HepG2 (cell line): ENCODE measurements around the gene CIAO2B. TPM values are rescaled to one million over a fixed set of nuclear protein-coding genes. Genes with fewer than 3 reads are reported as not detected.

ENCODE experiments used
- ARNTL ChIP-seq: sonication (generic); formaldehyde crosslinking; IDR thresholded peaks from 2 replicates; pipeline ENCODE4 v1.4.0; 2020; ENCODE audit warnings: mild to moderate bottlenecking, missing genetic modification reagents
- BORCS8-MEF2B ChIP-seq: sonication (generic); formaldehyde crosslinking; IDR thresholded peaks from 2 replicates; pipeline ENCODE4 v1.8.0; 2022; ENCODE audit warnings: mild to moderate bottlenecking, missing genetic modification reagents
- CREM ChIP-seq, 2 experiments: sonication (generic) in 1 of 2; formaldehyde crosslinking in 1 of 2; IDR thresholded peaks; 2 replicates each; pipeline versions ENCODE4 v1.4.0 to v1.6.1; 2016 to 2020; ENCODE audit warnings: antibody characterized with exemption in 1 of 2, mild to moderate bottlenecking in 1 of 2, missing genetic modification reagents in 1 of 2
- DPF2 ChIP-seq: sonication (generic); formaldehyde crosslinking; IDR thresholded peaks from 2 replicates; pipeline ENCODE4 v1.4.0; 2020; ENCODE audit warnings: mild to moderate bottlenecking, low read depth, missing genetic modification reagents, borderline replicate concordance
- FOSL2 ChIP-seq: sonication (generic); formaldehyde crosslinking; IDR thresholded peaks from 2 replicates; pipeline ENCODE4 v1.4.0; 2020; ENCODE audit warnings: missing genetic modification reagents
- GLI4 ChIP-seq: sonication (generic); formaldehyde crosslinking; IDR thresholded peaks from 2 replicates; pipeline ENCODE4 v1.5.1; 2020; ENCODE audit warnings: missing genetic modification reagents, mild to moderate bottlenecking, moderate library complexity, borderline replicate concordance
- HNF4A ChIP-seq: sonication (generic); formaldehyde crosslinking; IDR thresholded peaks from 2 replicates; pipeline ENCODE4 v1.4.0; 2020; ENCODE audit warnings: missing genetic modification reagents
- HOXA3 ChIP-seq: sonication (generic); formaldehyde crosslinking; IDR thresholded peaks from 2 replicates; pipeline ENCODE4 v1.5.0; 2020; ENCODE audit warnings: missing genetic modification reagents
- KAT7 ChIP-seq: IDR thresholded peaks from 2 replicates; pipeline ENCODE4 v1.6.1; 2018; ENCODE audit warnings: borderline replicate concordance, missing compliant biosample characterization
- PHF8 ChIP-seq: sonication (generic); formaldehyde crosslinking; IDR thresholded peaks from 2 replicates; pipeline ENCODE4 v1.5.0; 2020; ENCODE audit warnings: missing genetic modification reagents
- POLR2A ChIP-seq, 2 experiments: IDR thresholded peaks; 2 replicates each; pipeline ENCODE4 v1.6.1; 2011; ENCODE audit warnings: low read depth in 2 of 2, low read length in 2 of 2, mild to moderate bottlenecking in 1 of 2, moderate library complexity in 1 of 2; ENCODE audit not compliant: insufficient read depth in 1 of 2
- POLR2AphosphoS5 ChIP-seq: IDR thresholded peaks from 2 replicates; pipeline ENCODE4 v1.6.1; 2012; ENCODE audit warnings: low read depth, low read length
- SNAI1 ChIP-seq: sonication (generic); formaldehyde crosslinking; IDR thresholded peaks from 2 replicates; pipeline ENCODE4 v1.5.0; 2020; ENCODE audit warnings: mild to moderate bottlenecking, missing genetic modification reagents, borderline replicate concordance
- STAG1 ChIP-seq: sonication (generic); formaldehyde crosslinking; IDR thresholded peaks from 2 replicates; pipeline ENCODE4 v1.4.0; 2020; ENCODE audit warnings: missing genetic modification reagents
- XRCC5 ChIP-seq: fragments of 200-400 bp; formaldehyde crosslinking; optimal IDR thresholded peaks from 2 replicates; pipeline ENCODE3; 2017; ENCODE audit warnings: mild to moderate bottlenecking, low read length
- ZFX ChIP-seq: sonication (generic); formaldehyde crosslinking; IDR thresholded peaks from 2 replicates; pipeline ENCODE4 v1.4.0; 2020; ENCODE audit warnings: mild to moderate bottlenecking, low read depth, missing genetic modification reagents, moderate library complexity
- ZFYVE20 ChIP-seq: sonication (generic); formaldehyde crosslinking; IDR thresholded peaks from 2 replicates; pipeline ENCODE4 v1.8.0; 2023; ENCODE audit warnings: low read depth, mild to moderate bottlenecking, moderate library complexity, missing genetic modification reagents, borderline replicate concordance
- ZKSCAN1 ChIP-seq: fragments of 150-350 bp; IDR thresholded peaks from 2 replicates; pipeline ENCODE4 v1.6.1; 2014; ENCODE audit warnings: low read length
- ZNF510 ChIP-seq: sonication (generic); formaldehyde crosslinking; IDR thresholded peaks from 2 replicates; pipeline ENCODE4 v1.4.0; 2020; ENCODE audit warnings: low read depth, mild to moderate bottlenecking, missing genetic modification reagents
- ZNF512 ChIP-seq: sonication (generic); formaldehyde crosslinking; IDR thresholded peaks from 2 replicates; pipeline ENCODE4 v1.4.0; 2020; ENCODE audit warnings: mild to moderate bottlenecking, missing genetic modification reagents
- ZNF512B ChIP-seq: sonication (generic); formaldehyde crosslinking; IDR thresholded peaks from 2 replicates; pipeline ENCODE4 v1.5.1; 2020; ENCODE audit warnings: missing genetic modification reagents, mild to moderate bottlenecking, borderline replicate concordance
- ZNF556 ChIP-seq: sonication (generic); formaldehyde crosslinking; IDR thresholded peaks from 2 replicates; pipeline ENCODE4 v1.4.0; 2020; ENCODE audit warnings: mild to moderate bottlenecking, missing genetic modification reagents, borderline replicate concordance
- ZNF768 ChIP-seq: sonication (generic); formaldehyde crosslinking; IDR thresholded peaks from 2 replicates; pipeline ENCODE4 v1.4.0; 2020; ENCODE audit warnings: missing genetic modification reagents
- polyA plus RNA-seq, 8 experiments: library from polyadenylated mRNA; depleted of rRNA in 3 of 8; stranded (reverse) in 7 of 8; unstranded in 1 of 8; fragments of >200 nt; fragmentation: Illumina TruSeq in 4 of 8; extraction: Trizol in 4 of 8; gene quantifications; 2 replicates each; pipeline versions ENCODE4 v1.2.1 to v1.2.3, GENCODE V29; 2011 to 2016; ENCODE audit warnings: low read depth in 4 of 8, missing spikeins in 1 of 8, mixed read lengths in 1 of 8; ENCODE audit not compliant: insufficient read depth in 1 of 8
- total RNA-seq, 5 experiments: library from RNA; depleted of rRNA; stranded (reverse); fragments of >200 nt; fragmentation: Illumina TruSeq; extraction: Trizol; gene quantifications; 2 replicates each; pipeline ENCODE4 v1.2.3, GENCODE V29; 2016; ENCODE audit warnings: low read depth in 1 of 5
- TF ChIP-seq, protein P1 (sequence below): sonication (generic); formaldehyde crosslinking; IDR thresholded peaks from 2 replicates; pipeline ENCODE4 v1.5.0; 2020; ENCODE audit warnings: missing genetic modification reagents

The CIAO2B gene
- total and polyA plus RNA-seq, 2 of the 13 experiments (the other 11 are each of a cell fraction or from before 2014, with no cell fraction given) = 157 to 293 TPM

- peak; percentile 75; the same call in 1 of the 2 replicates for TF ChIP-seq ZNF512B (CRISPR knock-in tag)
- peak; percentile 31 for TF ChIP-seq FOSL2 (CRISPR knock-in tag)
- no peak for TF ChIP-seq SNAI1 (CRISPR knock-in tag)
- 0 out of 2 replicates have a peak, but pooled peaks have one; percentile 39 for TF ChIP-seq GLI4
- peak; percentile 89 for TF ChIP-seq ZFX (CRISPR knock-in tag)
- no peak for TF ChIP-seq ZFYVE20 (CRISPR knock-in tag)
- TF ChIP-seq POLR2A (IDR thresholded peaks at IDR 0.05; ENCODE audit: insufficient read depth in 1 of 2, low read depth in 2 of 2, low read length in 2 of 2) = peak in 1 of 2 experiments; percentile 68; a peak in 2 of 4 replicates
- 0 out of 2 replicates have a peak, but pooled peaks have one; percentile 17 for TF ChIP-seq ZNF768 (CRISPR knock-in tag)
- TF ChIP-seq XRCC5 = peak; percentile 99
- TF ChIP-seq ARNTL = peak; percentile 59; the same call in 1 of the 2 replicates
- peak; percentile 59; the same call in 1 of the 2 replicates for TF ChIP-seq KAT7
- TF ChIP-seq PHF8 = peak; percentile 78
- TF ChIP-seq DPF2 (CRISPR knock-in tag) = 0 out of 2 replicates have a peak, but pooled peaks have one; percentile 36
- TF ChIP-seq HNF4A (CRISPR knock-in tag) = 0 out of 2 replicates have a peak, but pooled peaks have one; percentile 25
- TF ChIP-seq POLR2AphosphoS5 = peak; percentile 72
- no peak for TF ChIP-seq BORCS8-MEF2B
- no peak for TF ChIP-seq ZKSCAN1
- peak; percentile 69; the same call in 1 of the 2 replicates for TF ChIP-seq ZNF510 (CRISPR knock-in tag)
- TF ChIP-seq, protein P1, sequence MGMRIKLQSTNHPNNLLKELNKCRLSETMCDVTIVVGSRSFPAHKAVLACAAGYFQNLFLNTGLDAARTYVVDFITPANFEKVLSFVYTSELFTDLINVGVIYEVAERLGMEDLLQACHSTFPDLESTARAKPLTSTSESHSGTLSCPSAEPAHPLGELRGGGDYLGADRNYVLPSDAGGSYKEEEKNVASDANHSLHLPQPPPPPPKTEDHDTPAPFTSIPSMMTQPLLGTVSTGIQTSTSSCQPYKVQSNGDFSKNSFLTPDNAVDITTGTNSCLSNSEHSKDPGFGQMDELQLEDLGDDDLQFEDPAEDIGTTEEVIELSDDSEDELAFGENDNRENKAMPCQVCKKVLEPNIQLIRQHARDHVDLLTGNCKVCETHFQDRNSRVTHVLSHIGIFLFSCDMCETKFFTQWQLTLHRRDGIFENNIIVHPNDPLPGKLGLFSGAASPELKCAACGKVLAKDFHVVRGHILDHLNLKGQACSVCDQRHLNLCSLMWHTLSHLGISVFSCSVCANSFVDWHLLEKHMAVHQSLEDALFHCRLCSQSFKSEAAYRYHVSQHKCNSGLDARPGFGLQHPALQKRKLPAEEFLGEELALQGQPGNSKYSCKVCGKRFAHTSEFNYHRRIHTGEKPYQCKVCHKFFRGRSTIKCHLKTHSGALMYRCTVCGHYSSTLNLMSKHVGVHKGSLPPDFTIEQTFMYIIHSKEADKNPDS = no peak
- TF ChIP-seq CREM (IDR thresholded peaks at IDR 0.05) = no peak
- no peak for TF ChIP-seq CREM (CRISPR knock-in tag; IDR thresholded peaks at IDR 0.05)
- TF ChIP-seq HOXA3 (CRISPR knock-in tag) = peak; percentile 48
- peak; percentile 53 for TF ChIP-seq STAG1 (CRISPR knock-in tag)
- TF ChIP-seq ZNF512 (CRISPR knock-in tag) = peak; percentile 82; the same call in 1 of the 2 replicates
- TF ChIP-seq ZNF556 (CRISPR knock-in tag) = peak; percentile 10; the same call in 1 of the 2 replicates
Observed at GRCh38 chr16:66961065-66961744, 27.0 kb upstream of the CIAO2B start, which contains the start of gene CES3 (continued).
